ENCODE measurements around the gene FOXE3. TPM values are rescaled to one million over a fixed set of nuclear protein-coding genes. Genes with fewer than 3 reads are reported as not detected.
A peak's percentile ranks its signal among the peaks of the same experiment; 100 is the strongest.

FOXE3 gene
- total and polyA plus RNA-seq, 9 of the 15 experiments (the other 6 are each of a cell fraction or from before 2014, with no cell fraction given) = not detected

DNA sequence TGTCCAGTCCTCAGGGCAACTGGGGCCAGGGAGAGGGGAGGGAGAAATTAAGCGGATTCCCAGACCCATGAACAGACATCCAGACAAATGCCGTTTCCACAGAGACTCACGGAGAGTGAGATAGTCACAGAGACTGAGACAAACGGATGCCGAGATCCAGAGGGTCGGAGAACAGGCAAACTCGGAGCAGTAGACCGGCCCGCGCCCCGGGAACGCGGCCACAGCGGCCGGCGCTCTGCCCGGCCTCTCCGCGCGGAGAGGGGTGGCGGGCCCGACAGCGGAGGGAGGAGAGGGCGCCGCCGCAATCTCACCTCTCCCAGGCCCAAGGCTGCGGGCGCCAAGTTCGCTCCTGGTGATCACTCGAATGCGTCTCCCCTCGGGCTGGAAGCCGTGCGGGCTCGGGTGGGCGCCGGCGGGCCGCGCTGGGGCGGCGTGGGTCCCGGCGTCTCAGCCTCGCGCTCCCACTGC lies 20.9 kb downstream of the FOXE3 start (continued):
- TF ChIP-seq HDAC2 (IDR thresholded peaks at IDR 0.05) = peak; percentile 5; the same call in 1 of the 2 replicates
- 0 out of 2 replicates have a peak, but pooled peaks have one; percentile 29 for TF ChIP-seq NFRKB (IDR thresholded peaks at IDR 0.05; ENCODE audit: low read depth)
- 0 out of 2 replicates have a peak, but pooled peaks have one; percentile 93 for TF ChIP-seq RBM14 (IDR thresholded peaks at IDR 0.05; ENCODE audit: borderline replicate concordance, insufficient read depth, low read depth, low read length)
- peak; percentile 77; the same call in 1 of the 2 replicates for TF ChIP-seq ZBTB7A (IDR thresholded peaks at IDR 0.05; ENCODE audit: borderline replicate concordance, control insufficient read depth, low read depth, low read length)
- TF ChIP-seq ZNF431 (CRISPR knock-in tag; IDR thresholded peaks at IDR 0.05) = peak; percentile 29; the same call in 1 of the 2 replicates
- TF ChIP-seq, protein P1, sequence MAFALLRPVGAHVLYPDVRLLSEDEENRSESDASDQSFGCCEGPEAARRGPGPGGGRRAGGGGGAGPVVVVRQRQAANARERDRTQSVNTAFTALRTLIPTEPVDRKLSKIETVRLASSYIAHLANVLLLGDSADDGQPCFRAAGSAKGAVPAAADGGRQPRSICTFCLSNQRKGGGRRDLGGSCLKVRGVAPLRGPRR (CRISPR knock-in tag; IDR thresholded peaks at IDR 0.05) = no peak
- TF ChIP-seq NR1H2 (CRISPR knock-in tag; IDR thresholded peaks at IDR 0.05) = 0 out of 2 replicates have a peak, but pooled peaks have one; percentile 48
- TF ChIP-seq PHTF2 (CRISPR knock-in tag; IDR thresholded peaks at IDR 0.05) = no peak
- no peak for TF ChIP-seq U2AF2 (optimal IDR thresholded peaks at IDR 0.05; ENCODE audit: low read depth, low read length)
- TF ChIP-seq CREBBP (IDR thresholded peaks at IDR 0.05; ENCODE audit: low read depth, low read length) = no peak
- TF ChIP-seq ZFX (CRISPR knock-in tag; IDR thresholded peaks at IDR 0.05) = peak; percentile 56; the same call in 1 of the 2 replicates
- TF ChIP-seq, protein P2, sequence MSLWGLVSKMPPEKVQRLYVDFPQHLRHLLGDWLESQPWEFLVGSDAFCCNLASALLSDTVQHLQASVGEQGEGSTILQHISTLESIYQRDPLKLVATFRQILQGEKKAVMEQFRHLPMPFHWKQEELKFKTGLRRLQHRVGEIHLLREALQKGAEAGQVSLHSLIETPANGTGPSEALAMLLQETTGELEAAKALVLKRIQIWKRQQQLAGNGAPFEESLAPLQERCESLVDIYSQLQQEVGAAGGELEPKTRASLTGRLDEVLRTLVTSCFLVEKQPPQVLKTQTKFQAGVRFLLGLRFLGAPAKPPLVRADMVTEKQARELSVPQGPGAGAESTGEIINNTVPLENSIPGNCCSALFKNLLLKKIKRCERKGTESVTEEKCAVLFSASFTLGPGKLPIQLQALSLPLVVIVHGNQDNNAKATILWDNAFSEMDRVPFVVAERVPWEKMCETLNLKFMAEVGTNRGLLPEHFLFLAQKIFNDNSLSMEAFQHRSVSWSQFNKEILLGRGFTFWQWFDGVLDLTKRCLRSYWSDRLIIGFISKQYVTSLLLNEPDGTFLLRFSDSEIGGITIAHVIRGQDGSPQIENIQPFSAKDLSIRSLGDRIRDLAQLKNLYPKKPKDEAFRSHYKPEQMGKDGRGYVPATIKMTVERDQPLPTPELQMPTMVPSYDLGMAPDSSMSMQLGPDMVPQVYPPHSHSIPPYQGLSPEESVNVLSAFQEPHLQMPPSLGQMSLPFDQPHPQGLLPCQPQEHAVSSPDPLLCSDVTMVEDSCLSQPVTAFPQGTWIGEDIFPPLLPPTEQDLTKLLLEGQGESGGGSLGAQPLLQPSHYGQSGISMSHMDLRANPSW (CRISPR knock-in tag; IDR thresholded peaks at IDR 0.05) = 0 out of 2 replicates have a peak, but pooled peaks have one; percentile 2
- 0 out of 2 replicates have a peak, but pooled peaks have one; percentile 27 for TF ChIP-seq ERF (CRISPR knock-in tag; IDR thresholded peaks at IDR 0.05)
- 0 out of 4 replicates have a peak, but pooled peaks of 1 of the 2 experiments have one; percentile 10 for TF ChIP-seq SIN3A (IDR thresholded peaks at IDR 0.05; ENCODE audit: borderline replicate concordance in 2 of 2, control insufficient read depth in 1 of 2, low read depth in 2 of 2, low read length in 2 of 2)
- TF ChIP-seq CBX3 (IDR thresholded peaks at IDR 0.05; ENCODE audit: borderline replicate concordance in 1 of 2, low read length in 2 of 2) = 0 out of 3 replicates have a peak, but pooled peaks of 1 of the 2 experiments have one; percentile 3
- TF ChIP-seq HMGXB4 (CRISPR knock-in tag; IDR thresholded peaks at IDR 0.05) = 0 out of 2 replicates have a peak, but pooled peaks have one; percentile 53
- 0 out of 2 replicates have a peak, but pooled peaks have one; percentile 23 for TF ChIP-seq RB1 (IDR thresholded peaks at IDR 0.05; ENCODE audit: low read depth)
- TF ChIP-seq MECOM (CRISPR knock-in tag; IDR thresholded peaks at IDR 0.05) = no peak
- no peak for TF ChIP-seq ZBTB33 (CRISPR knock-in tag; IDR thresholded peaks at IDR 0.05)
- peak in 1 of 2 experiments; percentile 74; a peak in 1 of 4 replicates for TF ChIP-seq NONO (IDR thresholded peaks at IDR 0.05; ENCODE audit: low read depth in 2 of 2, low read length in 1 of 2)
- no peak for TF ChIP-seq CEBPB (tag; IDR thresholded peaks at IDR 0.05)

Measured in K562 (cell line).